IPS-18a (cell line): ENCODE results near the gene CRAMP1.

Experiments
- H3K27ac ChIP-seq: one replicate; pipeline ENCODE4 v1.5.1; 2013; ENCODE audit warnings: low read length
- H3K27me3 ChIP-seq: one replicate; pipeline ENCODE4 v1.6.1; 2013; ENCODE audit warnings: mild to moderate bottlenecking, low read length; ENCODE audit not compliant: control insufficient read depth, insufficient read depth
- H3K36me3 ChIP-seq: one replicate; pipeline ENCODE4 v1.6.1; 2013; ENCODE audit warnings: low read depth, low read length; ENCODE audit not compliant: control insufficient read depth
- H3K4me1 ChIP-seq: one replicate; pipeline ENCODE4 v1.6.1; 2013; ENCODE audit warnings: low read depth, low read length; ENCODE audit not compliant: control insufficient read depth
- H3K4me3 ChIP-seq: one replicate; pipeline ENCODE4 v1.5.1; 2013; ENCODE audit warnings: low read length
- H3K9ac ChIP-seq: one replicate; pipeline ENCODE4 v1.6.1; 2013; ENCODE audit warnings: mild to moderate bottlenecking, low read length, moderate library complexity
- H3K9me3 ChIP-seq: one replicate; pipeline ENCODE4 v1.6.1; 2013; ENCODE audit warnings: low read depth, low read length; ENCODE audit not compliant: control insufficient read depth

CRAMP1 gene

DNA sequence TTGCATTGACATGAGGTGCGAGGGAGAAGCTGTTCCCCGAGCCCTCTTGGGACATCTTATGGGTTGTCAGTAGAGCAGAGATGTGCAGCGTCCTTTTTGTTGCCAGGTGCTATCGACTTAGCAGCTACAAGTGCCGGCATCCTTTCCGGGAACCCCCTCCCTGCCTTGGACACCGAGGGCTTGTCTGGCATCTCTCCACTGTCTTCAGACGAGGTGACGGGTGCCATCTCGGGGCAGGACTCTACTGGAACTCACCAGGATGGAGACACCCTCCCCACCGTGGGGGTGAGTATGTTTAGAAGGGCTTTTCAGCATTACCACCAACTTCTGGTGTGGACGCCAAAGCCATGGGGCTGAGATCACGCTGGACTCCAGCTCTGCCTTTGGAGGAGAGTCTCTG, 54.2 kb downstream of the CRAMP1 start:
- H3K36me3 ChIP-seq, result peaks cover 78% of the 10 kb centered on the region

GRCh38 chr16:1667271-1667670, 55.1 kb downstream of the CRAMP1 start:
- no peak overlapping the region for H3K9ac ChIP-seq
- no peaks in the 10 kb centered on the region for H3K27me3 ChIP-seq
- no peak overlapping the region for H3K27ac ChIP-seq
- no peaks in the 10 kb centered on the region for H3K4me1 ChIP-seq
- no peaks in the 10 kb centered on the region for H3K9me3 ChIP-seq
- no peak overlapping the region for H3K4me3 ChIP-seq
- H3K36me3 ChIP-seq, result peaks cover 80% of the 10 kb centered on the region

More for the DNA sequence above, 54.2 kb downstream of the CRAMP1 start:
- H3K4me1 ChIP-seq, result no peaks in the 10 kb centered on the region
- H3K4me3 ChIP-seq, result no peak overlapping the region
- no peaks in the 10 kb centered on the region for H3K9me3 ChIP-seq
- no peaks in the 10 kb centered on the region for H3K27me3 ChIP-seq
- no peak overlapping the region for H3K9ac ChIP-seq
- no peak overlapping the region for H3K27ac ChIP-seq

GRCh38 chr16:1667916-1668315, 55.8 kb downstream of the CRAMP1 start:
- Histone ChIP-seq H3K4me1 (no peaks in the 10 kb centered on the region), H3K27me3 (no peaks in the 10 kb centered on the region), H3K9ac (no peak overlapping the region), H3K36me3 (peaks cover 79% of the 10 kb centered on the region), H3K9me3 (no peaks in the 10 kb centered on the region), H3K4me3 (no peak overlapping the region), H3K27ac (no peak overlapping the region)

DNA sequence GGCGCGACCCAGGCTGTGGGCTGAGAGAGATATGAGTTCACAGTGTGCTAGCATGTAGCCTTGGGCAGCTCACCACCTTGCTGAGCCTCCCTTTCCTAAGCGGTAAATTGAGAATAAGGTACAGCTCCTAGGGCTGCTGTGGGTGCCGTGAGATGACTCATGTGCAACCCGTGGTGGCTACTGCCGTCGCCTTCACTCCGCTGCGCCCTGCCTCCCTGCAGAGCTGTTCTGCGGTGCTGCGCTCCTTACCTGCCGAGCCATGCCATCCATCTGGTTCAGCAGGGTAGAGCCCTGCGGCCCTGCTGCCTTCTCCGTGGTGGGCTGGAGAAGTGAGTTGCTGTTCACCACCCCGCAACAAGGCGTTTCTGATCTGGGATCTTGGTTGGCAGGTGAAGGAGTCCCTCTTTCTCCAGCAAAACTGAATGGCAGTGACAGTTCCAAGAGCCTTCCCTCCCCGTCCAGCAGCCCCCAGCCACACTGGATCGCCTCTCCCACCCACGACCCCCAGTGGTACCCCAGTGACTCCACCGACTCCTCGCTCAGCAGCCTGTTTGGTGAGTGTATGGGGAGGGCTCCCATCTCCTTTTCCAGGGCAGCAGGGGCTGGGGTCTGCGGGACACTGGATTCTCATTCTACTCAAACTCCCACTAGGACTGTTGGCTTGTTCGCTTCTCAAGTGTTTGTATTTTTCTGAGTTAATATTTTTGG, 56.6 kb downstream of the CRAMP1 start:
- Histone ChIP-seq H3K4me3 (no peak overlapping the region), H3K27me3 (no peaks in the 10 kb centered on the region), H3K9me3 (no peaks in the 10 kb centered on the region), H3K9ac (no peak overlapping the region), H3K27ac (no peak overlapping the region), H3K36me3 (peaks cover 73% of the 10 kb centered on the region), H3K4me1 (no peaks in the 10 kb centered on the region)

GRCh38 chr16:1669698-1670097, 57.5 kb downstream of the CRAMP1 start:
- no peaks in the 10 kb centered on the region for H3K9me3 ChIP-seq
- no peak overlapping the region for H3K27ac ChIP-seq
- no peak overlapping the region for H3K9ac ChIP-seq
- no peaks in the 10 kb centered on the region for H3K4me1 ChIP-seq
- no peak overlapping the region for H3K4me3 ChIP-seq
- H3K27me3 ChIP-seq, result no peaks in the 10 kb centered on the region
- H3K36me3 ChIP-seq, result peaks cover 80% of the 10 kb centered on the region

- no peak overlapping the region for H3K4me3 ChIP-seq
- no peak overlapping the region for H3K9ac ChIP-seq
- H3K27me3 ChIP-seq, result no peaks in the 10 kb centered on the region
- no peaks in the 10 kb centered on the region for H3K4me1 ChIP-seq
- H3K36me3 ChIP-seq, result peaks cover 80% of the 10 kb centered on the region
- H3K27ac ChIP-seq, result no peak overlapping the region
- H3K9me3 ChIP-seq, result no peaks in the 10 kb centered on the region
These were observed 58.2 kb downstream of the CRAMP1 start for GRCh38 chr16:1670371-1670770.

GRCh38 chr16:1670866-1671265, 58.7 kb downstream of the CRAMP1 start:
- Histone ChIP-seq H3K36me3 (peaks cover 80% of the 10 kb centered on the region), H3K27me3 (no peaks in the 10 kb centered on the region), H3K4me1 (no peaks in the 10 kb centered on the region), H3K27ac (no peak overlapping the region), H3K9me3 (no peaks in the 10 kb centered on the region), H3K9ac (no peak overlapping the region), H3K4me3 (no peak overlapping the region)

GRCh38 chr16:1673424-1674151, 61.4 kb downstream of the CRAMP1 start:
- no peaks in the 10 kb centered on the region for H3K27me3 ChIP-seq
- no peak overlapping the region for H3K27ac ChIP-seq
- H3K4me1 ChIP-seq, result no peaks in the 10 kb centered on the region
- no peak overlapping the region for H3K4me3 ChIP-seq
- H3K9ac ChIP-seq, result no peak overlapping the region
- no peaks in the 10 kb centered on the region for H3K9me3 ChIP-seq
- H3K36me3 ChIP-seq, result peaks cover 56% of the 10 kb centered on the region

DNA sequence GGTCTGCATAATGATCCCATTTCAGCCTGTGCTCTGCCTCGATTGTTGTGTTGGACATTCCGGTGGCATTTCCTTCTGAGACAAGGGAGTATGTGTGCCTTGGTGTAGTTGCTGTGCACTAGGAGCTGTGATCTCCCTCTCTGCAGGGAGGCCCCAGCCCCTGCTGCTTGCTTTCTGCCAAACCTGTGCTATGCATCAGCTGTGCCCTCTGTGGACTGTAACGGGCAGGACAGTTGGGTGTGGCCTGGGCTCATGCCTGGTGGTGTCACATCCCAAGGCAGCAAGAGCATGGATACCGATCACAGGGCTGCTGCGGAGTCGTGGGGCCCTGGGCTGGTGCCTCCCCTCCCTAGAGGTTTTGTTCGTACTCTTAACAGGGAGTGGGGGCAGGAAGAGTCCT, 62.1 kb downstream of the CRAMP1 start:
- Histone ChIP-seq H3K4me3 (no peak overlapping the region), H3K4me1 (no peaks in the 10 kb centered on the region), H3K27me3 (no peaks in the 10 kb centered on the region), H3K9me3 (no peaks in the 10 kb centered on the region), H3K9ac (no peak overlapping the region), H3K27ac (no peak overlapping the region), H3K36me3 (peaks cover 49% of the 10 kb centered on the region)

DNA sequence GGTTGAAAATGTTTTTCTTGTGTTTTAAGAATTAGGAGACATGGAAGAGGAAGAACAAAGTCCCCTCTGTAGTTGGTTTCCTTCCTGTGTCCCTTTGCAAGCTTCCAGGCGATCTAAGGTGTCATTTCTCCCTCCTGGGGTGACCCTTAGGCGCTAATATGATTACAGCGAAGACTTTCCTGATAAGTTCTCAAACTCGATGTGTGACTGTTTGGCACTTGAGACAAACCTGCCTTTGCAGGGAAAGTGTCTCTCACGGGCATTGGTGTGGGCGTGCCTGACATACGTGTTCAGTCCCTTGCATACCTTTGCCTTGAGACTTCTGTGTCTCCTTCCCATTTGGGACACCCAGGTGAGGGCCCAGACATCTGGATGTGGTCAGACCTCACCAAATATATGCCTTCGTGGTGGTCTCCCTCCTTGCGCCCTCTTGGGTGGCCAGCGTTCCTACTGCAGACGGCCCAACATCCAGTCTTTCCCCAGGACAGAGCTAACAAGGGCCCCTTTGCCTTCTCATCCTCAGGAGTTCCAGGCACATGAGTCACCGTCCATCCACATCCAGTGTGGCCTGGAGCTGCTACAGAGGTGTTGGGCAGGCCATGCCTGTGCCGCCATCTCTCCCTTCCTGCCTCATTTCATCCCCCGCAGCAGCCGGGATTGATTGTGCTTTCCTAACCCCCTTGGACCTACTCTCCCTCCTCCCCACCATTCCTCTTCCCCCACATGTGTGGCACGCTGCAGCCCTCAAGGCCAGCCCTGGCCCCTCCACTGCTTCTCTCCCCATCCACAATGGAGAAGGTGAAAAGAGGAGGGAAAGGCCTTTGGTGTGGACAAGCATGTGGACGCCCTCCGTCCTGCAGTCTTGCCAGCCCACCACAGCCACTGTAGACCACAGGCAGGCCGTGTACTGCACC, 62.8 kb downstream of the CRAMP1 start:
- Histone ChIP-seq H3K27me3 (no peaks in the 10 kb centered on the region), H3K36me3 (peaks cover 45% of the 10 kb centered on the region), H3K9ac (no peak overlapping the region), H3K4me3 (no peak overlapping the region), H3K9me3 (no peaks in the 10 kb centered on the region), H3K4me1 (no peaks in the 10 kb centered on the region), H3K27ac (no peak overlapping the region)

GRCh38 chr16:1676661-1677060, 64.5 kb downstream of the CRAMP1 start:
- Histone ChIP-seq H3K27me3 (no peaks in the 10 kb centered on the region), H3K4me3 (no peak overlapping the region), H3K9me3 (no peaks in the 10 kb centered on the region), H3K4me1 (no peaks in the 10 kb centered on the region), H3K36me3 (peaks cover 32% of the 10 kb centered on the region), H3K9ac (no peak overlapping the region), H3K27ac (no peak overlapping the region)
